Neuronal stem cell (in vitro differentiated cells): ENCODE results near the gene PGP.
A peak's percentile ranks its signal among the peaks of the same experiment; 100 is the strongest.

Experiments
- DNase-seq: peaks from one replicate; pipeline ENCODE4 v3.0.0-alpha.2; 2013; ENCODE audit warnings: low spot score
- H2AFZ ChIP-seq: one replicate; pipeline ENCODE4 v1.6.1; 2013; ENCODE audit warnings: mild to moderate bottlenecking, low read length, inconsistent platforms
- H2AK5ac ChIP-seq: 2 replicates; pipeline ENCODE4 v1.6.1; 2013; ENCODE audit warnings: low read depth, mild to moderate bottlenecking, inconsistent platforms, low read length, moderate library complexity, mixed read lengths
- H2BK120ac ChIP-seq: 2 replicates; pipeline ENCODE4 v1.6.1; 2013; ENCODE audit warnings: low read depth, mild to moderate bottlenecking, inconsistent platforms, low read length, moderate library complexity, mixed read lengths
- H2BK12ac ChIP-seq: one replicate; pipeline ENCODE4 v1.6.1; 2013; ENCODE audit warnings: low read length, inconsistent platforms
- H2BK15ac ChIP-seq: 2 replicates; pipeline ENCODE4 v1.6.1; 2013; ENCODE audit warnings: mild to moderate bottlenecking, low read length, inconsistent platforms, mixed read lengths
- H2BK5ac ChIP-seq: one replicate; pipeline ENCODE4 v1.6.1; 2013; ENCODE audit warnings: inconsistent platforms, mild to moderate bottlenecking, low read length, moderate library complexity
- H3K14ac ChIP-seq: one replicate; pipeline ENCODE4 v1.6.1; 2013; ENCODE audit warnings: low read length, inconsistent platforms
- H3K18ac ChIP-seq: 2 replicates; pipeline ENCODE4 v1.6.1; 2013; ENCODE audit warnings: low read length, inconsistent platforms
- H3K23ac ChIP-seq: 2 replicates; pipeline ENCODE4 v1.6.1; 2013; ENCODE audit warnings: low read depth, mild to moderate bottlenecking, mixed read lengths, low read length, inconsistent platforms; ENCODE audit not compliant: poor library complexity
- H3K27ac ChIP-seq: replicated peaks from 3 replicates; pipeline ENCODE4 v1.5.1; 2013; ENCODE audit warnings: low read length, inconsistent platforms
- H3K27me3 ChIP-seq, 3 experiments: 2 replicates each; pipeline ENCODE4 v1.6.1; 2013; ENCODE audit warnings: low read length in 3 of 3, mild to moderate bottlenecking in 2 of 3, inconsistent platforms in 1 of 3, low read depth in 1 of 3, mixed read lengths in 1 of 3, moderate library complexity in 1 of 3; ENCODE audit not compliant: control insufficient read depth in 3 of 3, insufficient read depth in 3 of 3
- H3K36me3 ChIP-seq, 2 donors: replicated peaks in 1 of 2; 2 replicates each; pipeline ENCODE4 v1.6.1; 2013; ENCODE audit warnings: low read length in 2 of 2; ENCODE audit not compliant: control insufficient read depth in 2 of 2, insufficient read depth in 2 of 2
- H3K4ac ChIP-seq: 2 replicates; pipeline ENCODE4 v1.6.1; 2013; ENCODE audit warnings: inconsistent platforms, mild to moderate bottlenecking, low read length, moderate library complexity
- H3K4me1 ChIP-seq, 2 donors: 1 replicate in 1 of 2; 2 replicates in 1 of 2; pipeline ENCODE4 v1.6.1; 2013; ENCODE audit warnings: low read length in 2 of 2, low read depth in 1 of 2; ENCODE audit not compliant: control insufficient read depth in 2 of 2, insufficient read depth in 1 of 2
- H3K4me2 ChIP-seq: one replicate; pipeline ENCODE4 v1.6.1; 2013; ENCODE audit warnings: mild to moderate bottlenecking, low read length, inconsistent platforms; ENCODE audit not compliant: insufficient read depth, poor library complexity, severe bottlenecking
- H3K4me3 ChIP-seq, 2 donors: 2 replicates each; pipeline ENCODE4 v1.5.1; 2013; ENCODE audit warnings: low read length in 2 of 2, mild to moderate bottlenecking in 2 of 2, inconsistent platforms in 1 of 2, moderate library complexity in 1 of 2
- H3K79me1 ChIP-seq: one replicate; pipeline ENCODE4 v1.6.1; 2013; ENCODE audit warnings: low read depth, mild to moderate bottlenecking, inconsistent platforms, low read length, moderate library complexity
- H3K9ac ChIP-seq: one replicate; pipeline ENCODE4 v1.6.1; 2013; ENCODE audit warnings: mild to moderate bottlenecking, low read depth, low read length, inconsistent platforms; ENCODE audit not compliant: poor library complexity
- H3K9me3 ChIP-seq, 2 donors: replicated peaks in 1 of 2; 2 replicates each; pipeline versions ENCODE3 to v1.6.1; 2013; ENCODE audit warnings: low read length in 2 of 2, mild to moderate bottlenecking in 2 of 2, inconsistent platforms in 1 of 2, low read depth in 1 of 2, mixed read lengths in 1 of 2, moderate library complexity in 1 of 2; ENCODE audit not compliant: control insufficient read depth in 2 of 2, insufficient read depth in 1 of 2
- H4K8ac ChIP-seq: one replicate; pipeline ENCODE4 v1.6.1; 2013; ENCODE audit warnings: low read depth, mild to moderate bottlenecking, inconsistent platforms, low read length, moderate library complexity
- H4K91ac ChIP-seq: one replicate; pipeline ENCODE4 v1.6.1; 2013; ENCODE audit warnings: low read length, low read depth, mild to moderate bottlenecking, inconsistent platforms; ENCODE audit not compliant: poor library complexity
- WGBS, 2 donors: extraction: QIAGEN DNeasy Blood & Tissue Kit; methylation state at CpG; one replicate each; pipeline ENCODE4 v1.1.7; 2013; ENCODE audit warnings: missing lambda C conversion rate in 2 of 2, mixed read lengths in 1 of 2; ENCODE audit not compliant: insufficient read length in 2 of 2, insufficient replicate concordance in 1 of 2; ENCODE audit errors: extremely low coverage in 2 of 2; 5-methylcytosine and 5-hydroxymethylcytosine counted together

The PGP gene

GRCh38 chr16:2211923-2212347 is 2.7 kb downstream of the PGP start:
- Histone ChIP-seq H3K14ac (no peak overlapping the region), H3K27ac (no peak overlapping the region), H3K18ac (no peak overlapping the region), H3K23ac (peak overlapping the region; percentile 75), H3K9ac (peak overlapping the region; percentile 63), H3K4me1 (peaks cover 9 to 11% of the 10 kb centered on the region in 2 donors), H2BK15ac (no peak overlapping the region), H3K4me3 (peak overlapping the region in 1 of 2 donors; percentile 97), H3K4me2 (no peak overlapping the region), H2AK5ac (no peak overlapping the region), H4K91ac (no peak overlapping the region), H3K27me3 (no peaks in the 10 kb centered on the region), H3K4ac (no peak overlapping the region), H3K36me3 (peaks cover 38 to 57% of the 10 kb centered on the region in 2 donors), H2BK120ac (no peak overlapping the region), H3K9me3 (no peaks in the 10 kb centered on the region), H2BK12ac (no peak overlapping the region), H2BK5ac (peak overlapping the region; percentile 44), H4K8ac (no peak overlapping the region), H3K79me1 (peaks cover 19% of the 10 kb centered on the region), H2AFZ (no peak overlapping the region)
- WGBS, 2 donors, result no CpG with 5 or more reads among the region's 11 CpGs
- no peak for DNase-seq

GRCh38 chr16:2210386-2211365 is 4.0 kb downstream of the PGP start, which contains the start of gene BRICD5:
Gene BRICD5, minus strand, starts transcription at chr16:2210863. Its CDS starts 30 bp downstream, at chr16:2210833.
- H3K4me3 ChIP-seq, result no peak within 1 kb of the TSS
- no peak within 1 kb of the TSS for H3K4ac ChIP-seq
- no peak within 1 kb of the TSS for H2AFZ ChIP-seq
- H3K27ac ChIP-seq, result peak within 1 kb of the TSS; percentile 13
- no peak within 1 kb of the TSS for H3K14ac ChIP-seq
- no peak within 1 kb of the TSS for H2BK12ac ChIP-seq
- no peak within 1 kb of the TSS for H2BK120ac ChIP-seq
- peaks cover 45 to 66% of the 10 kb centered on the region in 2 donors for H3K36me3 ChIP-seq
- H3K27me3 ChIP-seq, result no peaks in the 10 kb centered on the region
- H3K9ac ChIP-seq, result peak within 1 kb of the TSS; percentile 17
- H2BK15ac ChIP-seq, result no peak within 1 kb of the TSS
- peaks cover 32% of the 10 kb centered on the region for H3K79me1 ChIP-seq
- H3K4me2 ChIP-seq, result peak within 1 kb of the TSS; percentile 11
- DNase-seq, result no peak
- no peak within 1 kb of the TSS for H3K18ac ChIP-seq
- H4K91ac ChIP-seq, result no peak within 1 kb of the TSS
- H4K8ac ChIP-seq, result no peak within 1 kb of the TSS
- peaks cover 16 to 17% of the 10 kb centered on the region in 2 donors for H3K4me1 ChIP-seq
- H2BK5ac ChIP-seq, result peak within 1 kb of the TSS; percentile 71
- WGBS, 2 donors, result no CpG with 5 or more reads among the region's 24 CpGs
- no peaks in the 10 kb centered on the region for H3K9me3 ChIP-seq
- peak within 1 kb of the TSS; percentile 32 for H2AK5ac ChIP-seq
- peak within 1 kb of the TSS; percentile 73 for H3K23ac ChIP-seq

GRCh38 chr16:2210009-2210332 is 4.7 kb downstream of the PGP start:
- Histone ChIP-seq H3K9ac (no peak overlapping the region), H3K36me3 (peaks cover 45 to 66% of the 10 kb centered on the region in 2 donors), H3K18ac (no peak overlapping the region), H2AK5ac (peak overlapping the region; percentile 32), H2BK15ac (no peak overlapping the region), H3K27ac (no peak overlapping the region), H3K14ac (no peak overlapping the region), H3K27me3 (no peaks in the 10 kb centered on the region), H3K4ac (no peak overlapping the region), H4K91ac (no peak overlapping the region), H4K8ac (no peak overlapping the region), H3K23ac (no peak overlapping the region), H3K4me3 (no peak overlapping the region), H3K4me2 (peak overlapping the region; percentile 11), H3K9me3 (no peaks in the 10 kb centered on the region), H3K4me1 (peaks cover 16 to 17% of the 10 kb centered on the region in 2 donors), H3K79me1 (peaks cover 32% of the 10 kb centered on the region), H2BK12ac (no peak overlapping the region), H2BK120ac (no peak overlapping the region), H2AFZ (no peak overlapping the region), H2BK5ac (no peak overlapping the region)
- WGBS, 2 donors, result no CpG with 5 or more reads among the region's 17 CpGs
- no peak for DNase-seq

GRCh38 chr16:2209258-2210008 is 5.2 kb downstream of the PGP start:
- H3K36me3 ChIP-seq, result peaks cover 45 to 66% of the 10 kb centered on the region in 2 donors
- H3K27ac ChIP-seq, result no peak overlapping the region
- H3K23ac ChIP-seq, result no peak overlapping the region
- no peak overlapping the region for H2BK15ac ChIP-seq
- H2AFZ ChIP-seq, result no peak overlapping the region
- H3K9me3 ChIP-seq, result no peaks in the 10 kb centered on the region
- H3K27me3 ChIP-seq, result no peaks in the 10 kb centered on the region
- no peak overlapping the region for H2BK120ac ChIP-seq
- no peak overlapping the region for H2BK5ac ChIP-seq
- H2BK12ac ChIP-seq, result no peak overlapping the region
- WGBS, 2 donors, result no CpG with 5 or more reads among the region's 29 CpGs
- H3K14ac ChIP-seq, result no peak overlapping the region
- H4K91ac ChIP-seq, result no peak overlapping the region
- no peak overlapping the region for H3K4ac ChIP-seq
- no peak overlapping the region for H2AK5ac ChIP-seq
- H3K4me2 ChIP-seq, result peak overlapping the region; percentile 11
- peaks cover 31% of the 10 kb centered on the region for H3K79me1 ChIP-seq
- H3K9ac ChIP-seq, result no peak overlapping the region
- no peak overlapping the region for H3K18ac ChIP-seq
- H4K8ac ChIP-seq, result no peak overlapping the region
- no peak for DNase-seq
- H3K4me3 ChIP-seq, result no peak overlapping the region
- H3K4me1 ChIP-seq, result peaks cover 17 to 18% of the 10 kb centered on the region in 2 donors
